GM12801 (cell line): ENCODE measurements around the gene SLC10A2.

ENCODE experiments used
- CTCF ChIP-seq: IDR thresholded peaks from one replicate; pipeline ENCODE4 v1.5.1; 2011; ENCODE audit warnings: control low read depth; ENCODE audit not compliant: insufficient read length; ENCODE audit errors: extremely low read depth

SLC10A2 gene

GRCh38 chr13:103066079-103066780, at the start of gene SLC10A2:
Gene SLC10A2, minus strand, starts transcription at chr13:103066417. Its CDS starts 168 bp downstream, at chr13:103066249.
- TF ChIP-seq CTCF = no peak

- TF ChIP-seq CTCF = no peak
Observed at GRCh38 chr13:103107580-103107979, 41.4 kb upstream of the SLC10A2 start.

GRCh38 chr13:103104340-103104739, 38.1 kb upstream of the SLC10A2 start:
- TF ChIP-seq CTCF = no peak

GRCh38 chr13:103102482-103102881, 36.3 kb upstream of the SLC10A2 start:
- no peak for TF ChIP-seq CTCF

- no peak for TF ChIP-seq CTCF
Observed at GRCh38 chr13:103101901-103102300, 35.7 kb upstream of the SLC10A2 start.

GRCh38 chr13:103101500-103101899, 35.3 kb upstream of the SLC10A2 start:
- no peak for TF ChIP-seq CTCF

GRCh38 chr13:103100830-103101229, 34.6 kb upstream of the SLC10A2 start:
- no peak for TF ChIP-seq CTCF
